ENCODE data around the gene NUDT21. TPM values are rescaled to one million over a fixed set of nuclear protein-coding genes. Genes with fewer than 3 reads are reported as not detected.
"Not testable (repeated sequence)": the region's sequence is repeated elsewhere in the genome, so short reads cannot be mapped to it uniquely, and the experiment has no call there.

NUDT21 gene
- total and polyA plus RNA-seq, 10 of the 15 experiments (the other 5 are each of a cell fraction or from before 2014, with no cell fraction given), result 70.1 to 229 (median 127) TPM

DNA sequence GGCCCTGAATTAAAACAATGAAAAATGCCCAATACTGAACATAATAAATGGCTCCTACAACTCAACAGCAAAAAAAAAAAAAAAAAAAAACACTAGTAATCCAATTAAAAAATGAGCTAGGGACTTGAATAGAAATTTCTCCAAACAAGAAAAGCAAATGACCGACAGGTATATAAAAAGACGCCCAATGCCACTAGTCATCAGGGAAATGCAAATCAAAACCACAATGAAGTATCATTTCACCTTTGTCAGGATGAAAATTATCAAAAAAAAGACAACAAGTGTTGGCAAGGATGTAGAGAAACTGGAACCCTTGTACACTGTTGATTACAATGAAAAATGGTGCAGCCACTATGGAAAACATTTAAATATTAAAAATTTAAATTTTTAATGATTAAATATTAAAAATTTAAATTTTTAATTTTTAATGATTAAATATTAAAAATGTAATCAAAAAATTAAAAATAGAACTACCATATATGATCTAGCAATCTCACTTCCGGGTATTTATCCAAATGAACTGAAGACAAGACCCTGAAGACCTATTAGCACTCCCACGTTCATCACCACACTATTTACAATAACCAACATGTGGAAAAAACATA, 40.6 kb upstream of the NUDT21 start (continued):
- TF ChIP-seq ZZZ3 (IDR thresholded peaks at IDR 0.05; ENCODE audit: control insufficient read depth, insufficient read length, low read depth), result no peak

DNA sequence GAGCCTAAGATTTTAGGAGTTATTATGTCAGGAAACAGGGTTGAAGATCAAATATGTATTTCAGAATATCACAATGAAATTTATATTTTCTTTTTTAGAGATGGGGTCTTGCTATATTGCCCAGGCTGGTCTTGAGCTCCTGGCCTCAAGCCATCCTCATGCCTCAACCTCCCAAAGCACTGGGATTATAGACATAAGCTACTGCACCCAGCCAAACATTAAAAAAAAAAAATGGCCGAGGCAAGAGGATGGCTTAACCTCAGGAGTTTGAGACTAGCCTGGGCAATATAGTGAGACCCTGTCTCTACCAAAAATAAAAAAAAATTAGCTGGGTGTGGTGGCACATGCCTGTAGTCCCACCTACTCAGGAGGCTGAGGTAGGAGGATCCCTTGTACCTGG, 37.7 kb upstream of the NUDT21 start:
- POLR2A ChIA-PET, result interaction anchor here (0.6 to 0.7 kb wide), 2 partner anchors 13 to 31 kb away, joined by 3 read pairs; no protein-coding TSS in a partner anchor
- not testable (repeated sequence) for FAIRE-seq; DNase-seq (ENCODE audit: low read depth, low spot score)

DNA sequence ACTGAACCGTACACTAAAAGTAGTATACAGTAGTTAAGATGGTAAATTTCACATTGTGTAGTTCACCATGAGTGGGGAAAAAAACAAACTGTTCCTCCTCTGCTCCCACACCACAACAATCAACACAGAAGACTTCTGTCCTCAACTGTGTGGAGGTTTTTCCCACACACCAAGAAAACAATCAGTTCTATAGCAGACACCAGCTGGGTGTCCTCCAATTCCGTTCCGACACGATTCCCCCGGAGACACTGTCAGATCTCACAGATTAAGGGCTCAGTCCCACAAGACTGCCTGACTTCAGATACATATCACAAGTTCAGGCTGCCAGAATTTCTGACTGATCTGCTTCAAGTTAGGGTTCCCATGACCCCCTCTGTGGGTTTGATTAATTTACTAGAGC, 36.9 kb upstream of the NUDT21 start:
- SMC1A ChIA-PET (ENCODE audit: uncharacterized antibody, unreplicated experiment), result interaction anchor here (0.7 to 1.2 kb wide), 2 partner anchors 12 to 15 kb away, joined by 3 read pairs; no protein-coding TSS in a partner anchor
- POLR2A ChIA-PET, result no interaction called here
- RAD21 ChIA-PET (ENCODE audit: unreplicated experiment), result no interaction called here
- H3K36me3 ChIP-seq (ENCODE audit: control insufficient read depth in 2 of 2, insufficient read depth in 2 of 2, low read length in 1 of 2), result no peaks in the 10 kb centered on the region
- H4K20me1 ChIP-seq (ENCODE audit: control insufficient read depth, insufficient read depth), result no peaks in the 10 kb centered on the region
- no peaks in the 10 kb centered on the region for H3K79me2 ChIP-seq (ENCODE audit: control insufficient read depth, insufficient read depth, low read length)
- no peak overlapping the region for H3K4me2 ChIP-seq (ENCODE audit: control insufficient read depth, insufficient read depth)
- H3K4me1 ChIP-seq (ENCODE audit: control insufficient read depth, insufficient read depth, low read length), result no peaks in the 10 kb centered on the region
- no peaks in the 10 kb centered on the region for H3K27me3 ChIP-seq (replicated peaks in 1 of 2; ENCODE audit: control insufficient read depth in 2 of 2, insufficient read depth in 2 of 2, low read length in 1 of 2)
- no peak overlapping the region for H3K9ac ChIP-seq (ENCODE audit: control insufficient read depth, insufficient read depth, low read length)
- FAIRE-seq, result no peak
- in situ Hi-C loops (cut with MboI) (no loop called here), intact Hi-C loops (cut with micrococcal nuclease; ENCODE audit: unreplicated experiment) (no loop called here)
- no peak overlapping the region for H3K27ac ChIP-seq (ENCODE audit: control insufficient read depth, insufficient read depth)
- H3K9me3 ChIP-seq (replicated peaks; ENCODE audit: control insufficient read depth, insufficient read depth, low read length), result no peaks in the 10 kb centered on the region
- no peak overlapping the region for H3K4me3 ChIP-seq
- no TSS peak for BruUV-seq (replicated peaks)
- DNase-seq (ENCODE audit: low read depth, low spot score), result no peak
- WGBS (ENCODE audit: insufficient coverage, insufficient replicate concordance, low lambda C conversion rate, missing lambda C conversion rate), result 88% methylated on average over 5 of the region's 5 CpGs
- CTCF ChIA-PET, result interaction anchor here (0.6 to 0.9 kb wide), 2 partner anchors 214 to 550 kb away, joined by 3 read pairs; no protein-coding TSS in a partner anchor
- no peak for ATAC-seq
- no peak overlapping the region for H2AFZ ChIP-seq (ENCODE audit: control insufficient read depth, low read depth, low read length)
- TF ChIP-seq JUNB (IDR thresholded peaks at IDR 0.05), result no peak
- TF ChIP-seq, protein P1, sequence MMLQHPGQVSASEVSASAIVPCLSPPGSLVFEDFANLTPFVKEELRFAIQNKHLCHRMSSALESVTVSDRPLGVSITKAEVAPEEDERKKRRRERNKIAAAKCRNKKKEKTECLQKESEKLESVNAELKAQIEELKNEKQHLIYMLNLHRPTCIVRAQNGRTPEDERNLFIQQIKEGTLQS (IDR thresholded peaks at IDR 0.05; ENCODE audit: borderline replicate concordance, extremely low read depth, low read depth, low read length), result no peak
- TF ChIP-seq, protein P2, sequence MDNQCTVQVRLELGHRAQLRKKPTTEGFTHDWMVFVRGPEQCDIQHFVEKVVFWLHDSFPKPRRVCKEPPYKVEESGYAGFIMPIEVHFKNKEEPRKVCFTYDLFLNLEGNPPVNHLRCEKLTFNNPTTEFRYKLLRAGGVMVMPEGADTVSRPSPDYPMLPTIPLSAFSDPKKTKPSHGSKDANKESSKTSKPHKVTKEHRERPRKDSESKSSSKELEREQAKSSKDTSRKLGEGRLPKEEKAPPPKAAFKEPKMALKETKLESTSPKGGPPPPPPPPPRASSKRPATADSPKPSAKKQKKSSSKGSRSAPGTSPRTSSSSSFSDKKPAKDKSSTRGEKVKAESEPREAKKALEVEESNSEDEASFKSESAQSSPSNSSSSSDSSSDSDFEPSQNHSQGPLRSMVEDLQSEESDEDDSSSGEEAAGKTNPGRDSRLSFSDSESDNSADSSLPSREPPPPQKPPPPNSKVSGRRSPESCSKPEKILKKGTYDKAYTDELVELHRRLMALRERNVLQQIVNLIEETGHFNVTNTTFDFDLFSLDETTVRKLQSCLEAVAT (IDR thresholded peaks at IDR 0.05), result no peak
- TF ChIP-seq NR2C1 (IDR thresholded peaks at IDR 0.05), result no peak
- TF ChIP-seq PAX8 (IDR thresholded peaks at IDR 0.05), result no peak
- TF ChIP-seq, protein P3, sequence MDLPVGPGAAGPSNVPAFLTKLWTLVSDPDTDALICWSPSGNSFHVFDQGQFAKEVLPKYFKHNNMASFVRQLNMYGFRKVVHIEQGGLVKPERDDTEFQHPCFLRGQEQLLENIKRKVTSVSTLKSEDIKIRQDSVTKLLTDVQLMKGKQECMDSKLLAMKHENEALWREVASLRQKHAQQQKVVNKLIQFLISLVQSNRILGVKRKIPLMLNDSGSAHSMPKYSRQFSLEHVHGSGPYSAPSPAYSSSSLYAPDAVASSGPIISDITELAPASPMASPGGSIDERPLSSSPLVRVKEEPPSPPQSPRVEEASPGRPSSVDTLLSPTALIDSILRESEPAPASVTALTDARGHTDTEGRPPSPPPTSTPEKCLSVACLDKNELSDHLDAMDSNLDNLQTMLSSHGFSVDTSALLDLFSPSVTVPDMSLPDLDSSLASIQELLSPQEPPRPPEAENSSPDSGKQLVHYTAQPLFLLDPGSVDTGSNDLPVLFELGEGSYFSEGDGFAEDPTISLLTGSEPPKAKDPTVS (IDR thresholded peaks at IDR 0.05; ENCODE audit: low read depth, low read length), result no peak
- TF ChIP-seq NFXL1 (IDR thresholded peaks at IDR 0.05; ENCODE audit: borderline replicate concordance), result no peak

More for the DNA sequence above, 37.7 kb upstream of the NUDT21 start:
- intact Hi-C loops (cut with micrococcal nuclease; ENCODE audit: unreplicated experiment); H3K9me3 ChIP-seq (replicated peaks; ENCODE audit: control insufficient read depth, insufficient read depth, low read length); SMC1A ChIA-PET (ENCODE audit: uncharacterized antibody, unreplicated experiment); H3K36me3 ChIP-seq (ENCODE audit: control insufficient read depth in 2 of 2, insufficient read depth in 2 of 2, low read length in 1 of 2); H3K4me3 ChIP-seq; H3K4me2 ChIP-seq (ENCODE audit: control insufficient read depth, insufficient read depth); H3K79me2 ChIP-seq (ENCODE audit: control insufficient read depth, insufficient read depth, low read length); RAD21 ChIA-PET (ENCODE audit: unreplicated experiment); H2AFZ ChIP-seq (ENCODE audit: control insufficient read depth, low read depth, low read length); ATAC-seq; H3K4me1 ChIP-seq (ENCODE audit: control insufficient read depth, insufficient read depth, low read length); H4K20me1 ChIP-seq (ENCODE audit: control insufficient read depth, insufficient read depth); H3K27ac ChIP-seq (ENCODE audit: control insufficient read depth, insufficient read depth); BruUV-seq (replicated peaks); in situ Hi-C loops (cut with MboI); H3K9ac ChIP-seq (ENCODE audit: control insufficient read depth, insufficient read depth, low read length); H3K27me3 ChIP-seq (replicated peaks in 1 of 2; ENCODE audit: control insufficient read depth in 2 of 2, insufficient read depth in 2 of 2, low read length in 1 of 2): not testable (repeated sequence)
- CTCF ChIA-PET, result interaction anchor here (0.6 kb wide), 1 partner anchor 551 kb away, joined by 3 read pairs; no protein-coding TSS in a partner anchor
- WGBS (ENCODE audit: insufficient coverage, insufficient replicate concordance, low lambda C conversion rate, missing lambda C conversion rate), result 95% methylated on average over 1 of the region's 1 CpG

Data from GM12878 (cell line).